H9 (cell line): ENCODE data around the gene MGST2. TPM values are rescaled to one million over a fixed set of nuclear protein-coding genes. Genes with fewer than 3 reads are reported as not detected.

Source experiments
- DNase-seq: peaks from one replicate; pipeline ENCODE4 v3.0.0-alpha.2; 2017
- H2AFZ ChIP-seq: one replicate; pipeline ENCODE4 v1.6.1; 2013; ENCODE audit warnings: mild to moderate bottlenecking, low read length, control low read depth, moderate library complexity
- H2AK5ac ChIP-seq: 2 replicates; pipeline ENCODE4 v1.6.1; 2013; ENCODE audit warnings: low read length, control low read depth, mixed read lengths; ENCODE audit not compliant: insufficient read length
- H2BK120ac ChIP-seq: one replicate; pipeline ENCODE4 v1.6.1; 2013; ENCODE audit warnings: low read depth, mild to moderate bottlenecking, low read length, control low read depth, inconsistent platforms; ENCODE audit not compliant: poor library complexity, severe bottlenecking
- H2BK12ac ChIP-seq: 2 replicates; pipeline ENCODE4 v1.6.1; 2013; ENCODE audit warnings: low read length, control low read depth, mixed read lengths, low read depth; ENCODE audit not compliant: insufficient read length
- H2BK15ac ChIP-seq: 2 replicates; pipeline ENCODE4 v1.6.1; 2013; ENCODE audit warnings: low read depth, low read length, control low read depth
- H2BK20ac ChIP-seq: one replicate; pipeline ENCODE4 v1.6.1; 2013; ENCODE audit warnings: low read depth, mild to moderate bottlenecking, low read length, control low read depth, inconsistent platforms; ENCODE audit not compliant: poor library complexity, severe bottlenecking
- H2BK5ac ChIP-seq: 2 replicates; pipeline ENCODE4 v1.6.1; 2013; ENCODE audit warnings: low read length, control low read depth, mixed read lengths; ENCODE audit not compliant: insufficient read length
- H3K14ac ChIP-seq: 2 replicates; pipeline ENCODE4 v1.6.1; 2013; ENCODE audit warnings: low read length, control low read depth; ENCODE audit not compliant: insufficient read depth
- H3K18ac ChIP-seq: 2 replicates; pipeline ENCODE4 v1.6.1; 2013; ENCODE audit warnings: low read depth, mild to moderate bottlenecking, mixed read lengths, low read length, control low read depth; ENCODE audit not compliant: insufficient read length
- H3K23ac ChIP-seq: 2 replicates; pipeline ENCODE4 v1.6.1; 2013; ENCODE audit warnings: low read length, control low read depth, mixed read lengths, low read depth; ENCODE audit not compliant: insufficient read length
- H3K23me2 ChIP-seq: 2 replicates; pipeline ENCODE4 v1.6.1; 2013; ENCODE audit warnings: low read depth, mild to moderate bottlenecking, mixed read lengths, low read length, control low read depth; ENCODE audit not compliant: insufficient read length, poor library complexity, severe bottlenecking
- H3K27ac ChIP-seq: 2 replicates; pipeline ENCODE4 v1.5.1; 2013; ENCODE audit warnings: low read length, control low read depth, mixed read lengths, low read depth; ENCODE audit not compliant: insufficient read length
- H3K27me3 ChIP-seq: 2 replicates; pipeline ENCODE4 v1.6.1; 2013; ENCODE audit warnings: low read length, control low read depth, inconsistent platforms; ENCODE audit not compliant: insufficient read depth
- H3K4ac ChIP-seq: 2 replicates; pipeline ENCODE4 v1.6.1; 2013; ENCODE audit warnings: low read depth, mild to moderate bottlenecking, control low read depth, inconsistent platforms, low read length, moderate library complexity
- H3K4me1 ChIP-seq: 2 replicates; pipeline ENCODE4 v1.6.1; 2013; ENCODE audit warnings: low read length, control low read depth, inconsistent platforms; ENCODE audit not compliant: insufficient read depth
- H3K4me2 ChIP-seq: 2 replicates; pipeline ENCODE4 v1.6.1; 2013; ENCODE audit warnings: low read length, control low read depth, mixed read lengths; ENCODE audit not compliant: insufficient read length, insufficient read depth
- H3K56ac ChIP-seq: 2 replicates; pipeline ENCODE4 v1.6.1; 2013; ENCODE audit warnings: low read depth, mild to moderate bottlenecking, mixed read lengths, low read length, control low read depth; ENCODE audit not compliant: insufficient read length
- H3K79me1 ChIP-seq: 2 replicates; pipeline ENCODE4 v1.6.1; 2013; ENCODE audit warnings: low read depth, mild to moderate bottlenecking, moderate library complexity, low read length, control low read depth, inconsistent platforms; ENCODE audit not compliant: insufficient read depth, poor library complexity, severe bottlenecking
- H3K79me2 ChIP-seq: 2 replicates; pipeline ENCODE4 v1.6.1; 2013; ENCODE audit warnings: low read length, control low read depth, inconsistent platforms; ENCODE audit not compliant: insufficient read depth
- H3K9ac ChIP-seq: 2 replicates; pipeline ENCODE4 v1.6.1; 2013; ENCODE audit warnings: low read length, control low read depth, mixed read lengths; ENCODE audit not compliant: insufficient read length; ENCODE audit errors: extremely low read depth
- H3K9me3 ChIP-seq: one replicate; pipeline ENCODE4 v1.6.1; 2013; ENCODE audit warnings: low read depth, low read length, inconsistent platforms; ENCODE audit not compliant: control insufficient read depth
- H3T11ph ChIP-seq: one replicate; pipeline ENCODE4 v1.6.1; 2013; ENCODE audit warnings: mild to moderate bottlenecking, low read length, control low read depth, inconsistent platforms
- H4K20me1 ChIP-seq: one replicate; pipeline ENCODE4 v1.6.1; 2013; ENCODE audit not compliant: control insufficient read depth, insufficient read length, insufficient read depth
- H4K5ac ChIP-seq: 2 replicates; pipeline ENCODE4 v1.6.1; 2013; ENCODE audit warnings: low read depth, mild to moderate bottlenecking, mixed read lengths, low read length, control low read depth; ENCODE audit not compliant: insufficient read length
- H4K8ac ChIP-seq: replicated peaks from 2 replicates; pipeline ENCODE4 v1.6.1; 2013; ENCODE audit warnings: low read length, control low read depth, mixed read lengths, low read depth; ENCODE audit not compliant: insufficient read length
- H4K91ac ChIP-seq: 2 replicates; pipeline ENCODE4 v1.6.1; 2013; ENCODE audit warnings: low read depth, mild to moderate bottlenecking, moderate library complexity, mixed read lengths, low read length, control low read depth; ENCODE audit not compliant: insufficient read length
- H3K27ac Mint-ChIP-seq, 3 experiments: 2 replicates in 2 of 3; 3 replicates in 1 of 3; pipeline ENCODE4 v1.8.0; 2020 to 2021; ENCODE audit warnings: mixed read lengths in 3 of 3, mild to moderate bottlenecking in 1 of 3, moderate library complexity in 1 of 3
- H3K27me3 Mint-ChIP-seq: 2 replicates; pipeline ENCODE4 v1.8.0; 2021; ENCODE audit warnings: low read depth, mild to moderate bottlenecking, moderate library complexity, mixed read lengths
- H3K36me3 Mint-ChIP-seq, 3 experiments: 2 replicates in 2 of 3; 3 replicates in 1 of 3; pipeline ENCODE4 v1.8.0; 2020 to 2021; ENCODE audit warnings: low read depth in 3 of 3, mixed read lengths in 3 of 3; ENCODE audit not compliant: insufficient read depth in 1 of 3
- H3K4me1 Mint-ChIP-seq, 2 experiments: 2 replicates each; pipeline ENCODE4 v1.8.0; 2020; ENCODE audit warnings: mixed read lengths in 2 of 2
- H3K4me3 Mint-ChIP-seq, 2 experiments: 2 replicates in 1 of 2; 3 replicates in 1 of 2; pipeline ENCODE4 v1.8.0; 2020 to 2021; ENCODE audit warnings: mild to moderate bottlenecking in 2 of 2, mixed read lengths in 2 of 2, moderate library complexity in 1 of 2
- H3K9me3 Mint-ChIP-seq, 2 experiments: 2 replicates in 1 of 2; 3 replicates in 1 of 2; pipeline ENCODE4 v1.8.0; 2020; ENCODE audit warnings: mild to moderate bottlenecking in 2 of 2, mixed read lengths in 2 of 2, moderate library complexity in 1 of 2
- CTCF ChIP-seq: fragments of 200-600 bp; sonication (generic); conservative IDR thresholded peaks from 3 replicates; pipeline ENCODE4 v1.8.0; 2021; ENCODE audit warnings: antibody characterized with exemption, mild to moderate bottlenecking
- WGBS: extraction: QIAGEN DNeasy Blood & Tissue Kit; methylation state at CpG from one replicate; pipeline ENCODE4 v1.1.7; 2013; ENCODE audit warnings: missing lambda C conversion rate, low lambda C conversion rate, mixed read lengths; ENCODE audit not compliant: insufficient read length; ENCODE audit errors: extremely low coverage; 5-methylcytosine and 5-hydroxymethylcytosine counted together
- total RNA-seq: library from RNA; stranded (reverse); gene quantifications from 2 replicates; pipeline ENCODE4 v1.2.1, GENCODE V29; 2021

MGST2 gene
- total RNA-seq, 1 experiment from 2014 or later: 6.4 TPM

GRCh38 chr4:139684351-139684750 is 18.7 kb downstream of the MGST2 start:
- H3K27me3 Mint-ChIP-seq: peaks cover 2% of the 10 kb centered on the region; the same call in 1 of the 2 replicates
- H3K4me2 ChIP-seq: no peak overlapping the region
- H3K27ac ChIP-seq: no peak overlapping the region
- H3T11ph ChIP-seq: no peak overlapping the region
- H3K27me3 ChIP-seq: no peaks in the 10 kb centered on the region
- H2BK20ac ChIP-seq: no peak overlapping the region
- H3K23me2 ChIP-seq: no peaks in the 10 kb centered on the region
- no peak overlapping the region for H2AFZ ChIP-seq
- no peak overlapping the region for H2BK15ac ChIP-seq
- DNase-seq: no peak
- no peak overlapping the region for H2BK12ac ChIP-seq
- H3K27ac Mint-ChIP-seq: no peak overlapping the region; a peak in 1 of 7 replicates
- no peak overlapping the region for H2AK5ac ChIP-seq
- no peak overlapping the region for H3K4ac ChIP-seq
- H4K91ac ChIP-seq: no peak overlapping the region
- no peaks in the 10 kb centered on the region for H3K79me2 ChIP-seq
- H3K4me1 Mint-ChIP-seq: peaks cover 0 to 6% of the 10 kb centered on the region in 2 experiments; a peak in 3 of 4 replicates
- no peaks in the 10 kb centered on the region for H4K20me1 ChIP-seq
- no peak overlapping the region for H3K56ac ChIP-seq
- H2BK5ac ChIP-seq: no peak overlapping the region
- no peak overlapping the region for H3K14ac ChIP-seq
- H4K8ac ChIP-seq: no peak overlapping the region
- H3K4me1 ChIP-seq: no peaks in the 10 kb centered on the region
- TF ChIP-seq CTCF: no peak
- H3K9me3 ChIP-seq: no peaks in the 10 kb centered on the region
- peaks cover 5 to 14% of the 10 kb centered on the region in 2 experiments; a peak in 4 of 5 replicates for H3K9me3 Mint-ChIP-seq
- H4K5ac ChIP-seq: no peak overlapping the region
- H3K23ac ChIP-seq: no peak overlapping the region
- no peak overlapping the region for H2BK120ac ChIP-seq
- H3K36me3 Mint-ChIP-seq: peaks cover 9 to 20% (median 13%) of the 10 kb centered on the region in 3 experiments
- no CpG with 5 or more reads among the region's 1 CpG for WGBS
- H3K79me1 ChIP-seq: no peaks in the 10 kb centered on the region
- H3K9ac ChIP-seq: no peak overlapping the region
- no peak overlapping the region for H3K4me3 Mint-ChIP-seq
- no peak overlapping the region for H3K18ac ChIP-seq
